HepG2 (cell line): ENCODE results near the gene NUP133. TPM values are rescaled to one million over a fixed set of nuclear protein-coding genes. Genes with fewer than 3 reads are reported as not detected.

Experiments used
- AGO1 ChIP-seq: fragments of 200-400 bp; formaldehyde crosslinking; IDR thresholded peaks from 2 replicates; pipeline ENCODE4 v1.6.1; 2017; ENCODE audit warnings: mild to moderate bottlenecking, low read depth, low read length, moderate library complexity; ENCODE audit not compliant: poor library complexity, severe bottlenecking
- ATF2 ChIP-seq: sonication (generic); formaldehyde crosslinking; IDR thresholded peaks from 2 replicates; pipeline ENCODE4 v1.4.0; 2020; ENCODE audit warnings: missing genetic modification reagents
- FOSL1 ChIP-seq: sonication (generic); formaldehyde crosslinking; IDR thresholded peaks from 2 replicates; pipeline ENCODE4 v1.9.0; 2021; ENCODE audit warnings: missing genetic modification reagents, borderline replicate concordance
- GATAD1 ChIP-seq: IDR thresholded peaks from 2 replicates; pipeline ENCODE4 v1.6.1; 2016; ENCODE audit warnings: missing genetic modification reagents, missing compliant biosample characterization
- HMG20A ChIP-seq: IDR thresholded peaks from 2 replicates; pipeline ENCODE4 v1.6.1; 2016; ENCODE audit warnings: borderline replicate concordance
- HNRNPL ChIP-seq: fragments of 200-400 bp; formaldehyde crosslinking; IDR thresholded peaks from 2 replicates; pipeline ENCODE4 v1.6.1; 2017; ENCODE audit warnings: mild to moderate bottlenecking, low read depth, low read length
- HOXA5 ChIP-seq: sonication (generic); formaldehyde crosslinking; IDR thresholded peaks from 2 replicates; pipeline ENCODE4 v1.4.0; 2020; ENCODE audit warnings: missing genetic modification reagents
- MLX ChIP-seq: IDR thresholded peaks from 2 replicates; pipeline ENCODE4 v1.6.1; 2016
- PRMT3 ChIP-seq: sonication (generic); formaldehyde crosslinking; IDR thresholded peaks from 2 replicates; pipeline ENCODE4 v1.8.1; 2022; ENCODE audit warnings: low read depth, mild to moderate bottlenecking, moderate library complexity, missing genetic modification reagents, borderline replicate concordance
- TP53 ChIP-seq: sonication (generic); formaldehyde crosslinking; conservative IDR thresholded peaks from 2 replicates; pipeline ENCODE4 v1.4.0; 2020; ENCODE audit warnings: missing genetic modification reagents
- YEATS4 ChIP-seq: sonication (generic); formaldehyde crosslinking; IDR thresholded peaks from 2 replicates; pipeline ENCODE4 v1.4.0; 2020; ENCODE audit warnings: missing genetic modification reagents, borderline replicate concordance
- ZEB1 ChIP-seq: IDR thresholded peaks from 2 replicates; pipeline ENCODE4 v1.6.1; 2012; ENCODE audit warnings: mild to moderate bottlenecking, low read depth, inconsistent platforms; ENCODE audit not compliant: insufficient replicate concordance
- ZNF121 ChIP-seq: sonication (generic); formaldehyde crosslinking; IDR thresholded peaks from 2 replicates; pipeline ENCODE4 v1.5.0; 2020; ENCODE audit warnings: mild to moderate bottlenecking, missing genetic modification reagents
- ZNF382 ChIP-seq: sonication (generic); formaldehyde crosslinking; IDR thresholded peaks from 2 replicates; pipeline ENCODE4 v1.5.0; 2020; ENCODE audit warnings: missing genetic modification reagents, mild to moderate bottlenecking, borderline replicate concordance
- ZNF44 ChIP-seq: sonication (generic); formaldehyde crosslinking; IDR thresholded peaks from 2 replicates; pipeline ENCODE4 v1.5.1; 2020; ENCODE audit warnings: mild to moderate bottlenecking, missing genetic modification reagents
- ZNF468 ChIP-seq: sonication (generic); formaldehyde crosslinking; IDR thresholded peaks from 2 replicates; pipeline ENCODE4 v1.8.0; 2022; ENCODE audit warnings: mild to moderate bottlenecking, moderate library complexity, missing genetic modification reagents
- ZNF484 ChIP-seq: sonication (generic); formaldehyde crosslinking; IDR thresholded peaks from 2 replicates; pipeline ENCODE4 v1.5.1; 2020; ENCODE audit warnings: mild to moderate bottlenecking, low read depth, missing genetic modification reagents, borderline replicate concordance
- ZNF652 ChIP-seq: IDR thresholded peaks from 2 replicates; pipeline ENCODE4 v1.6.1; 2016; ENCODE audit warnings: low read depth, borderline replicate concordance
- ZNF674 ChIP-seq: sonication (generic); formaldehyde crosslinking; IDR thresholded peaks from 2 replicates; pipeline ENCODE4 v1.5.0; 2020; ENCODE audit warnings: low read depth, mild to moderate bottlenecking, missing genetic modification reagents
- ZNF776 ChIP-seq: sonication (generic); formaldehyde crosslinking; IDR thresholded peaks from 2 replicates; pipeline ENCODE4 v1.4.0; 2020; ENCODE audit warnings: mild to moderate bottlenecking, missing genetic modification reagents
- ZSCAN21 ChIP-seq: sonication (generic); formaldehyde crosslinking; IDR thresholded peaks from 2 replicates; pipeline ENCODE4 v1.8.0; 2022; ENCODE audit warnings: mild to moderate bottlenecking, missing genetic modification reagents, moderate library complexity, borderline replicate concordance
- polyA plus RNA-seq, 8 experiments: library from polyadenylated mRNA; depleted of rRNA in 3 of 8; stranded (reverse) in 7 of 8; unstranded in 1 of 8; fragments of >200 nt; fragmentation: Illumina TruSeq in 4 of 8; extraction: Trizol in 4 of 8; gene quantifications; 2 replicates each; pipeline versions ENCODE4 v1.2.1 to v1.2.3, GENCODE V29; 2011 to 2016; ENCODE audit warnings: low read depth in 4 of 8, missing spikeins in 1 of 8, mixed read lengths in 1 of 8; ENCODE audit not compliant: insufficient read depth in 1 of 8
- total RNA-seq, 5 experiments: library from RNA; depleted of rRNA; stranded (reverse); fragments of >200 nt; fragmentation: Illumina TruSeq; extraction: Trizol; gene quantifications; 2 replicates each; pipeline ENCODE4 v1.2.3, GENCODE V29; 2016; ENCODE audit warnings: low read depth in 1 of 5
- TF ChIP-seq, protein P1 (sequence below): sonication (generic); formaldehyde crosslinking; IDR thresholded peaks from 2 replicates; pipeline ENCODE4 v1.8.0; 2022; ENCODE audit warnings: missing genetic modification reagents, mild to moderate bottlenecking, borderline replicate concordance
- TF ChIP-seq, protein P2 (sequence below): sonication (generic); formaldehyde crosslinking; IDR thresholded peaks from 2 replicates; pipeline ENCODE4 v1.4.0; 2020; ENCODE audit warnings: mild to moderate bottlenecking, missing genetic modification reagents
- TF ChIP-seq, protein P3 (sequence below): sonication (generic); formaldehyde crosslinking; conservative IDR thresholded peaks from 2 replicates; pipeline ENCODE4 v1.4.0; 2020; ENCODE audit warnings: mild to moderate bottlenecking, missing genetic modification reagents, moderate library complexity

Gene NUP133
- total and polyA plus RNA-seq, 2 of the 13 experiments (the other 11 are each of a cell fraction or from before 2014, with no cell fraction given): 17.7 to 45.6 TPM

GRCh38 chr1:229509576-229509975 is 1.4 kb upstream of the NUP133 start (continued):
- TF ChIP-seq, protein P1, sequence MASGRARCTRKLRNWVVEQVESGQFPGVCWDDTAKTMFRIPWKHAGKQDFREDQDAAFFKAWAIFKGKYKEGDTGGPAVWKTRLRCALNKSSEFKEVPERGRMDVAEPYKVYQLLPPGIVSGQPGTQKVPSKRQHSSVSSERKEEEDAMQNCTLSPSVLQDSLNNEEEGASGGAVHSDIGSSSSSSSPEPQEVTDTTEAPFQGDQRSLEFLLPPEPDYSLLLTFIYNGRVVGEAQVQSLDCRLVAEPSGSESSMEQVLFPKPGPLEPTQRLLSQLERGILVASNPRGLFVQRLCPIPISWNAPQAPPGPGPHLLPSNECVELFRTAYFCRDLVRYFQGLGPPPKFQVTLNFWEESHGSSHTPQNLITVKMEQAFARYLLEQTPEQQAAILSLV: no peak
- TF ChIP-seq ZNF468 (no peak), ZNF44 (CRISPR knock-in tag) (no peak), ATF2 (CRISPR knock-in tag) (peak; percentile 93), TP53 (CRISPR knock-in tag) (no peak), ZEB1 (no peak), ZNF121 (CRISPR knock-in tag) (no peak), HOXA5 (CRISPR knock-in tag) (no peak), ZNF484 (CRISPR knock-in tag) (no peak), ZSCAN21 (CRISPR knock-in tag) (no peak), ZNF776 (CRISPR knock-in tag) (no peak), YEATS4 (CRISPR knock-in tag) (no peak), ZNF652 (peak; percentile 72; the same call in 1 of the 2 replicates), ZNF674 (0 out of 2 replicates have a peak, but pooled peaks have one; percentile 44), ZNF382 (no peak), AGO1 (no peak), HNRNPL (no peak), FOSL1 (CRISPR knock-in tag) (no peak), GATAD1 (CRISPR knock-in tag) (peak; percentile 81), HMG20A (CRISPR knock-in tag) (peak; percentile 83; the same call in 1 of the 2 replicates), PRMT3 (CRISPR knock-in tag) (no peak), MLX (CRISPR knock-in tag) (peak; percentile 48; the same call in 1 of the 2 replicates)
- TF ChIP-seq, protein P2, sequence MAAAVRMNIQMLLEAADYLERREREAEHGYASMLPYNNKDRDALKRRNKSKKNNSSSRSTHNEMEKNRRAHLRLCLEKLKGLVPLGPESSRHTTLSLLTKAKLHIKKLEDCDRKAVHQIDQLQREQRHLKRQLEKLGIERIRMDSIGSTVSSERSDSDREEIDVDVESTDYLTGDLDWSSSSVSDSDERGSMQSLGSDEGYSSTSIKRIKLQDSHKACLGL (CRISPR knock-in tag): no peak
- TF ChIP-seq, protein P3, sequence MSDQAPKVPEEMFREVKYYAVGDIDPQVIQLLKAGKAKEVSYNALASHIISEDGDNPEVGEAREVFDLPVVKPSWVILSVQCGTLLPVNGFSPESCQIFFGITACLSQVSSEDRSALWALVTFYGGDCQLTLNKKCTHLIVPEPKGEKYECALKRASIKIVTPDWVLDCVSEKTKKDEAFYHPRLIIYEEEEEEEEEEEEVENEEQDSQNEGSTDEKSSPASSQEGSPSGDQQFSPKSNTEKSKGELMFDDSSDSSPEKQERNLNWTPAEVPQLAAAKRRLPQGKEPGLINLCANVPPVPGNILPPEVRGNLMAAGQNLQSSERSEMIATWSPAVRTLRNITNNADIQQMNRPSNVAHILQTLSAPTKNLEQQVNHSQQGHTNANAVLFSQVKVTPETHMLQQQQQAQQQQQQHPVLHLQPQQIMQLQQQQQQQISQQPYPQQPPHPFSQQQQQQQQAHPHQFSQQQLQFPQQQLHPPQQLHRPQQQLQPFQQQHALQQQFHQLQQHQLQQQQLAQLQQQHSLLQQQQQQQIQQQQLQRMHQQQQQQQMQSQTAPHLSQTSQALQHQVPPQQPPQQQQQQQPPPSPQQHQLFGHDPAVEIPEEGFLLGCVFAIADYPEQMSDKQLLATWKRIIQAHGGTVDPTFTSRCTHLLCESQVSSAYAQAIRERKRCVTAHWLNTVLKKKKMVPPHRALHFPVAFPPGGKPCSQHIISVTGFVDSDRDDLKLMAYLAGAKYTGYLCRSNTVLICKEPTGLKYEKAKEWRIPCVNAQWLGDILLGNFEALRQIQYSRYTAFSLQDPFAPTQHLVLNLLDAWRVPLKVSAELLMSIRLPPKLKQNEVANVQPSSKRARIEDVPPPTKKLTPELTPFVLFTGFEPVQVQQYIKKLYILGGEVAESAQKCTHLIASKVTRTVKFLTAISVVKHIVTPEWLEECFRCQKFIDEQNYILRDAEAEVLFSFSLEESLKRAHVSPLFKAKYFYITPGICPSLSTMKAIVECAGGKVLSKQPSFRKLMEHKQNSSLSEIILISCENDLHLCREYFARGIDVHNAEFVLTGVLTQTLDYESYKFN: peak; percentile 64; the same call in 1 of the 2 replicates
